Stimulated activated CD8-positive, alpha-beta memory T cell treated with anti-CD3 and anti-CD28 coated beads, Interleukin-4, amount 100 ng/mL, for 4 hours (primary cell): ENCODE measurements around the gene GLIPR2.
"Not testable (repeated sequence)": the region's sequence is repeated elsewhere in the genome, so short reads cannot be mapped to it uniquely, and the experiment has no call there.

Source experiments
- DNase-seq, 2 donors: peaks; one replicate each; pipeline ENCODE4 v3.0.0-alpha.2; 2020; ENCODE audit warnings: low read depth in 2 of 2, low spot score in 1 of 2

The GLIPR2 gene

GRCh38 chr9:36121971-36122370, 14.6 kb upstream of the GLIPR2 start:
- no peak for DNase-seq

GRCh38 chr9:36123515-36123914, 13.0 kb upstream of the GLIPR2 start:
- no peak for DNase-seq

- no peak for DNase-seq
Measured at GRCh38 chr9:36125062-36125855, 11.3 kb upstream of the GLIPR2 start.

GRCh38 chr9:36126016-36126730, 10.4 kb upstream of the GLIPR2 start:
- DNase-seq, result no peak

GRCh38 chr9:36127652-36128244, 8.8 kb upstream of the GLIPR2 start:
- no peak for DNase-seq

GRCh38 chr9:36128349-36128748, 8.2 kb upstream of the GLIPR2 start:
- no peak for DNase-seq

GRCh38 chr9:36129139-36129538, 7.4 kb upstream of the GLIPR2 start:
- DNase-seq, result no peak

GRCh38 chr9:36131666-36132065, 4.9 kb upstream of the GLIPR2 start:
- not testable (repeated sequence) for DNase-seq

GRCh38 chr9:36132086-36132485, 4.4 kb upstream of the GLIPR2 start:
- no peak for DNase-seq

- no peak for DNase-seq
Measured at GRCh38 chr9:36134761-36135505, 1.6 kb upstream of the GLIPR2 start.

- DNase-seq, result no peak
Measured at GRCh38 chr9:36135741-36136271, 727 bp upstream of the GLIPR2 start.

GRCh38 chr9:36136894-36137391, 410 bp downstream of the GLIPR2 start:
- DNase-seq, result no peak

- no peak for DNase-seq
Measured at GRCh38 chr9:36137392-36138004, 965 bp downstream of the GLIPR2 start.

GRCh38 chr9:36138496-36138895, 2.0 kb downstream of the GLIPR2 start:
- no peak for DNase-seq

- no peak for DNase-seq
Measured at GRCh38 chr9:36138901-36139300, 2.4 kb downstream of the GLIPR2 start.

GRCh38 chr9:36140086-36141084, 3.9 kb downstream of the GLIPR2 start:
- no peak for DNase-seq

GRCh38 chr9:36141288-36141687, 4.8 kb downstream of the GLIPR2 start:
- no peak for DNase-seq

- DNase-seq, result no peak
Measured at GRCh38 chr9:36141761-36142160, 5.2 kb downstream of the GLIPR2 start.

- DNase-seq, result no peak
Measured at GRCh38 chr9:36142510-36143244, 6.1 kb downstream of the GLIPR2 start.
